Non-pigmented ciliary epithelial cell (primary cell): ENCODE results near the gene OCRL.
"Not testable (repeated sequence)": the region's sequence is repeated elsewhere in the genome, so short reads cannot be mapped to it uniquely, and the experiment has no call there.

Experiments used
- DNase-seq: peaks from one replicate; pipeline ENCODE4 v3.0.0-alpha.2; 2010; ENCODE audit warnings: low read depth

The OCRL gene

DNA sequence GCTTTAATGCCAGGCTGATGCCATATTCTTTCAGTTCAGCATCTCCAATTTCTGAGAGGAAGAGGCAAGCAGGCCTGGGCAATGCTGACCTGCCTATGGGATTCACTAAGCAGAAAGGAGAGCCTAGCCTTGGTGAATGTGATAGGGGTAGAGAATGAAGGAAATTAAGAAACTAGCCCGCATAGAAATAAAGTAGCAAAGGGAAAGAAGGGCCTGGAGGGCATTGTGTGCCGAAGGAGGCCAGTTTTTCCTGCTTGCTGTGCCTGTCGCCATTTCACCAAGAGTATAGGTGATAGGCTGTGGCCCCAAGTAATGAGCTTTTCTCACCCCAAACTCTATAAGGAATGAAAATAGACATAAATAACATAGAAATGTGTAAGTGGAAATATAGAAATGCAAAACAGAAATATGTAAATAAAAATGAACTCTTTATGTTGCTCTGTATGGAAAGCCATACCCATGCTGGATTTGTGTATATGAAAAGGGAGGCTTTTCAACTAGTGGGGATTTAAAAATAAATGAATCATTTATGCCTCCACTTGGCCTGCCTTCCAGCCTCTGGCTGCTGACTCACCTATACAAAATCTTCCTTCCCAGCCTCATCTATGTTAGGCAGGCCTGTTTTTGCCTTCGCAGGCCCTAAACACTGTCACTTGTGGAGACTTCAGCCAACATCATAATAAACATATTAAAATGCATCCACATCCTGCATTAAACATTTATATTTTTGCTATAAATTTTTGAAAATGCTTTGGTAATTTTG, 5.1 kb upstream of the OCRL start:
- DNase-seq = no peak

DNA sequence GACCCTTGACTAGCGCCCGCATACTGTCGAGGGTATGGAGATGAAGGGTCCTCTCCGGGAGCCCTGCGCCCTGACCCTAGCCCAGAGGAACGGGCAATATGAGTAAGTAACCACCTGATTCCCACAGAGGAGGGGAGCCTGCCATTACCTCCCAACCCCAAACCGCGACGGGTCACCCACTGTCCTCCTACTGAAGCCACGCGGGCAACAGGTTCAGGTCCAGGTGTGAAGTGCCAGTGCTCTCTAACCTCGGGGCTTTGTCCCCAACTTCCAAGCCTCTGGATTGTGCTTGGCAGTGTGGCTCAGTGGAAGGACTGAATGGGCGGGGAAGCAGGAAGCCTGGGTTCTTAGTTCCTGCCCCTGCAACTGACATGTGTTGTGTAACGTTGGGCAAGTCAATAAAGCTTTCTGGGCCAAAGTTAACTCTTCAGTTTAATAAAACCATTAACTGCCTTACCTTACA, 694 bp downstream of the OCRL start:
- no peak for DNase-seq

DNA sequence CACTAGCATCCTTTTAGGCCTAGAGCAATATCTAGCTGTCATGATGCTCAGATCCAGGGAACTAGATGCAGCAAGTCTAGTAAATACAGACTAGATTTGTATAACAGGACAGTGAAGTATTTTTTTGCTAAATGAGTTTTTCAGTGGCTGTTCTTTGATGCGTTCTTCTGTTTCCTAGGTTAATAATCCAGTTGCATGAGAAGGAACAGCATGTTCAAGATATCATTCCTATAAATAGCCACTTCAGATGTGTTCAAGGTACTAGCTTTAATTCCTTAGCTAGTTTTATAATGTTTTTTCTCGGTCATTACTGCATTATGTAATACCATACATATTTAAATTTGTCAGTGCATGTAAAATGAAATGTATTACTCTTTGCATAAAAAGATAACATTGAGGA, 4.7 kb downstream of the OCRL start:
- no peak for DNase-seq

DNA sequence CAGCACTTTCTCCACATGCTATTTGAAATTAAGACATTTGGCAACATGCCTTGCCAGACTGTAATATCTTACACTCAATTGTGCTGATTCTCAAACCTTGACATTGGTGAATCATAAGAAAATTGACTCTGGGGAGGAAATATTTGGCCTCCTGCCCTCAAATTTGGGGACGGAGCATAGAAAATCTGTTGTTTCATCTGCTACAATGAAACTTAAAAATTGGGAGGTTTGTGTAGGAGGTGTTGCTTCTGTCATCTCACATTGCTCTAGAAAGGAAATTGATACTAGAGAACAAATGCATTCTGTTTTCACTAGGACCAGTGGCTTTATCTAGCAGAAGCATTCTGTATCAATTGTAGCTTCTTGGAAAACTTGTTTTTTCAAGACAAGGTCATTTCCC, 5.3 kb downstream of the OCRL start:
- DNase-seq = no peak

DNA sequence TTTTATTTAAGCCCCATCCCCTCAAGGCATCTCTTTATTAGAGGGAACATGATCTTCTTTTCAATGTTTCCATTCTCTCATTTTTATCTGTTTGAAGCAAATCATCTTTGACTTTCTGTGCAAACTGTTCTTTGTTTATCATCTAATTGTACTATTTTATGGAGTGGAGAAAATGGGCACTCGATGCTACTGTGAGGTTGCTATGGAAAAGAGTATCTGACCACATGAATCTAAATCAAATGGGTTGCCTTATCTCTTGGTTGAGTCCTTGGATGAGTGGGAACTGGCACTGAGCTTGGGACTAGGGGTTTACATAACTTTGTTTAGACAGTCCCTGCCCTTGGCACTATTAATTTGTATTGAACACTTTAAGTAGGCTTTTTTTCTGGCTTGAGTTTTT, 9.1 kb downstream of the OCRL start:
- no peak for DNase-seq

DNA sequence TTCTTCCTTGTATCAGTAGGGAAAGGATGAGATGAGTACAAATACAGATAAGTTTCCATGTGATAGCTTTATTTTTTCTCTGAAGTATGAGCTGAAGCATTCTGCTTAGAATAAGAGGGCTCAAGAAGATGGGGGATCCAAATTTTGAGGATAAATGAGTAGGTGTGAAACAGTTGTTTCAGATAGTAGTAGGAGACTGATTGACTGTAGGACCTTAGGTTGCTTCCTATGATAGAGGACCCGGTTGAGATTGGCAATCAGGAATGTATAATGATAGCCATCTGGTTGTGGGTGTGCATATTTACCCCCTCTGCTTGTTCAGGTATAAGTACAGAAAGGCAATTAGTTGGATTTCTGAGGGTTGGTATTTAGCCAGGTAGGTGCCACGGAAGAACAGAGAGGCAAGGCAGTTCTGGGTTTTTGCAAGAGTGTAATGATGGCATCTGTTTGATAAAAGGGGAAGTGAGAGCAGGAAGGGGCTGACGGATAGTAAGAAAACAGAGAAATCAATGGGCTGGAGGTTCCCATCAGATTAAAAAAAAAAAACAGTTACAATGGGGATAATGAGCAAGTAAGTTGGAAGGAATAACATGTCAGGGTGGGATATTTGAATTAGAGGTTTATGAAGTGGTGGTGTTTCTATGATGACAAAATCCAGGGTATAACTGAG, 13.7 kb downstream of the OCRL start:
- no peak for DNase-seq

DNA sequence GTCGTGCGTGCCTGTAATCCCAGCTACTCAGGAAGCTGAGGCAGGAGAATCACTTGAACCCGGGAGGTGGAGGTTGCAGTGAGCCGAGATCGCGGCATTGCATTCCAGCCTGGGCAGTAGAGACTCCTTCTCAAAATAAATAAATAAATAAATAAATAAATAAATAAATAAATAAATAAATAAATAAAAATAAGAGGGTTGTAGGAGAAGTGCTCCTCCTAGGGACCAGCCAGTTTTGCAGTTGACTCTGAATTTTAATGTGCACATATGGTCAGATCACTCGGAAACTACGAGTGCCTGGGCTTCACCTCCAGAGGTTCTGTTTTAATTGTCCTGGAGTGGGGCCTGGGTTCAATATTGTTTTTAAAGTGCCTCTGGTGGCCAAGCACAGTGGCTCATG, 14.8 kb downstream of the OCRL start:
- DNase-seq = not testable (repeated sequence)

DNA sequence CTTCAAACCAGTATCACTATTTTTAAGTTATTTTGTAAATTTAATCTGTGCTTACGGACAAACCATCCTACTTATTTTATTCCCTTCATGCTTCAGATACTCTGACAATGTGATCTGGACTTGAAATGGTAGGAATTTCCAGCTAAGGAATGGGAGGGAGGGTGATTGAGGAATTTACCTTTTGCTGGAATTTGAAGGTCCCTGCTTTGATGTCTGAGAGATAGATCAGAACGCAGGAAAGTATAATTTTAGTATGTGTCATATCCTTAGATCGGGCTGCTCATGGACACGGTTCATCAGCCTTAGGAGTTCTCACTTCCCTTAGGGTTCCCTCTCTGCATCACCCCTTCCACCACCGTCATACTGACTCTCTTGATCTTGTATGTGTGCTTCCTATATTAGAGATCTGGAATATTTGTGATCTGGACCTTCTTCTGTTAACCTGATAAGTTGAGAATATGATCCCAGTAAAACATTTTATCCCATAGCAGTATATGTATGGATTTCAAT, 16.8 kb downstream of the OCRL start:
- DNase-seq = no peak

DNA sequence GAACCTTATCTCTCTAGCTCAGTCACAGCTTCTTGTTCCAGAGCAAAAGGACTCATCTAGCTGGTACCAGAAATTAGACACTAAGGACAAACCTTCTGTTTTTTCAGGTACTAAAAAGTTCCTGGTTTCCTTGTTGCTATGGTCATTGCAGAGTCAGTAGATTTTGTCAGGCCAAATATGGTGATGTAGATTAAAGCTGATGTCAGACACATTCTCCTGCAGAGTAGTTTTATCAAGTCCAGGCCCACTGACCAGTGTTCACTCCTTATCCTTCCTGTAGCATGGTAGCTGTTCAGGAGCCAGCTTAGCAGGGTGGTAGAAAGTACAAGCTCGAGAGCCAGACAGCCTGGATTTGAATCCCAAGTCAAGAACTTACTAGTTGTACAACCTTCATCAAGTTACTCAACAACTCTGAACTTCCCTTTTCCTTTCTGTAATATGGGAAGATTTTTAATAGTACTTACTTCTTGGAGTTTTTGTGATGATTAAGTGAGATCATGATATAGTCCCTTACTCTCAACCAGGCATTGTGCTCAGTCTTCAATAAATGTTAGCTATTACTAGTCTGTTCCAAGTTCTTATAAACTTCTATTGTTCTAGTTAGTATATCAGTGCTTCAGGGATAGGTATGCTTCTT, 17.9 kb downstream of the OCRL start:
- DNase-seq = no peak

DNA sequence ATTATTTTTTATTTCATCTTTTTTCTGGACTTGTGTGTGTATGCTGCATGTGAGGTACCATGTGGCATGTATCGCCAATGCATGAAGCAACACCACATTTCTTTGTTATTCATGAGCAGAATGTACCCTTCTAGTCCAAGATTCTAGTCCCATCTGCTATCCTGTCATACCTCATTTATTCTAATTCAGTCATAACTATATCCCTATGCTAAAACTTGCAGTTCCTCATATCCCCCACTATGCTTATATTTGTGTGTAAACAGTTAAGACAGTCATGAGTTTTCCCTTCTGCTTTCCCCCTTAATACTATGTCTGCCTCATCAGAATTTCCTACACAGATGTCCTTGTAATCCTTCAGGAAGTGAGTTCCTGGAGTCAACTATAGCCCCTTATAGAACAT, 19.7 kb downstream of the OCRL start:
- no peak for DNase-seq

DNA sequence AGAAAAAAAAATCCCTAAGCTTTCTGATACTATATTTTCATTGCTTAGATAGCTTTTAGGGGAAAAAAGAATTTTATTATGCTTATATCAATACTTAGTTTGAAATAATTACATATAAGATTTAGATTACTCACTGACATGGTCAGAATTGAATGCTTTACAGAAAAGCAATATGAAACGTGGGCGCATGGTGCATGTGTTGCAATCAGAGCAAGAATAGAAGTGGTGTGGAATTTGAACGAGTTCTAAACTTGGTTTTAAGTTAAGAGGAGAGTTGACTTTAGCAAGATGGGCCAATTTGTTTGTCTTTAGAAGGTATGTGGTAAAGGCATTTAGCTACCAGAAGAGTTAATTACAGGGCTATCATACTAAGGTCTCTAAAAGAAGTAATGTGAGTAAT, 21.4 kb downstream of the OCRL start:
- no peak for DNase-seq

DNA sequence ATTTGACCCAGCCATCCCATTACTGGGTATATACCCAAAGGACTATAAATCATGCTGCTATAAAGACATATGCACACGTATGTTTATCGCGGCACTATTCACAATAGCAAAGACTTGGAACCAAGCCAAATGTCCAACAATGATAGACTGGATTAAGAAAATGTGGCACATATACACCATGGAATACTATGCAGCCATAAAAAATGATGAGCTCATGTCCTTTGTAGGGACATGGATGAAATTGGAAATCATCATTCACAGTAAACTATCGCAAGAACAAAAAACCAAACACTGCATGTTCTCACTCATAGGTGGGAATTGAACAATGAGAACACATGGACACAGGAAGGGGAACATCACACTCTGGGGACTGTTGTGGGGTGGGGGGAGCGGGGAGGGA, 24.3 kb downstream of the OCRL start:
- DNase-seq = not testable (repeated sequence)

DNA sequence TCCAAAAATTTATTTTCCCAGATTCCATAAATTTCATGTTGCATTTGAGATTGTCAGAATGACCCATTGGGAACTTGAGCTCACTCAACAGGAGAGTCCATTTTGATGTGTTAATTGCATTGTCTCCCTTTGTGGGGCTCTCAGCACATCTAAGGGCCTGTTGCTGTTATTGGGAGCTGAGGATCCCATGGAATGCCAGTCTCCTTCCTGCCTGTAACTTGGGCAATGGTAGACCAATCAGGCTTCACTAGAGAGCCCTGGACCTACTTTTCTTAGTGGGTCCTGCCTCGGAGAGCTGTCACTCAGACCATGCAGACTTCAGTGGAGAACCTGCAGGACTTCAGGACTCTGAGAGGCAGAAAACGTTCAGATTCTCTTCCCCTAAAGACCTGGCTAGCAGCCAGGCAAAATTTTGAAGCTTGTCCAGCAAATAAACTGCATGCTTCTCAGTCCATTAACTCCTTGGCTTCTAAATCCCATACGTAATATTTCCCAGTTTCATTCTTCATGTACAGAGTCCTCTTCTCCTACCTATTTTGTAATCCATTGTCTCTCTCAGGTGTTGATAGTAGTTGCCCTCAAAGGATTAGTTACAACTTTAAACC, 25.1 kb downstream of the OCRL start:
- no peak for DNase-seq

DNA sequence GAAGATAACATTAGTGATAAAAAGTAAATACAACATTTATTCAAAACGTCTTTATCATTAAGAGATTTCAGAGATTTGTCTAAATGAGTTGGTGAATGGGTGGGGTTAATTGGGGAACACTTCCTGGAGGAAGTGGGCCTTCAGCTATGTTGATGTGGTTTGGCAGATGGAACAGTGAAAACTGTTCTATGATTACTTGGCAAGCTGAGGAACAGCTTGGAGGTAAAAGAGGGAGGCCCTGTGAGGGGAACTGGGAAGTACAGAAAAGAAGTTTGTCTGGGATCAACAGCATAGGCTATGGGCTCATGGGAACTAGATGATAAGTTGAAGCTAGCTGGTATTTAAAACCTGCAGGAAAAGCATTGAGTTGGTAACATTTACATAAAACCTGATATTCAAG, 26.0 kb downstream of the OCRL start:
- no peak for DNase-seq

DNA sequence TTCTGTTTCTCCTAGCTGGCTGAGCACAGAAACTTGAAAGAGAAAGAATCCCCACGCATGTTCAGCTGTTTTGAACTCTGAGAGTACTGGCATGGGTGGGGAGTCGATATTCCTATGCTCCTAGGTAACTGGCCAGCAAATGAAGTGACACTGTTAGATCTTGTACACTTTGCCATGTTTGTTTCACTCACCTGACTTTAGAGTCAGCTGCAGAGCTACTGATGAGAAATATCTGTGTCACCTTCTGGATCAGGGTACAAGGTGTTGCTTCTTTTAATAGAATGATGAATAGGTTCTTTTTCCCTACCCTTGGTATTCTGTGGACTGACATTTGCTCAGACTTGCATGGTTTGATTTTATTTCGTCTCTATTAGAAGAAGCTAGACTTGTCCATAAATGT, 28.3 kb downstream of the OCRL start:
- DNase-seq = no peak

DNA sequence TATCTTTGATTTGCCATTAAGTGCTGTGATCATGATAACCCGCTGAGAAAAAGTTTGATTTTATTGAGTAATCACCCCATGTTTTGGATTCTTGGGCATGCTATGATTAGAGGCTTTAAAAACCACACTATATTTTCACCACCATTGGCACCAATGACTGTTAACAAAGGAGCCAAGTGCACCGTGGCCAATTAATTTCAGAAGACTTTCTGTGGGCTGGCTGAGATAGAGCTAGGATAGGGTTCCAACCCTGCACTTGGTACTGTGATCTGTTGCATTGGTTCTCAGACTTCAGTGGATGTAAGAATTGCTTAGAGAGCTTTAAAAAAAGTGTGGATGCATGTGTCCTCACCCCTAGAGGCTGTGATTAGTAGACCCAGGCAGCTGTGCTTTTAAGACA, 32.4 kb downstream of the OCRL start:
- no peak for DNase-seq

DNA sequence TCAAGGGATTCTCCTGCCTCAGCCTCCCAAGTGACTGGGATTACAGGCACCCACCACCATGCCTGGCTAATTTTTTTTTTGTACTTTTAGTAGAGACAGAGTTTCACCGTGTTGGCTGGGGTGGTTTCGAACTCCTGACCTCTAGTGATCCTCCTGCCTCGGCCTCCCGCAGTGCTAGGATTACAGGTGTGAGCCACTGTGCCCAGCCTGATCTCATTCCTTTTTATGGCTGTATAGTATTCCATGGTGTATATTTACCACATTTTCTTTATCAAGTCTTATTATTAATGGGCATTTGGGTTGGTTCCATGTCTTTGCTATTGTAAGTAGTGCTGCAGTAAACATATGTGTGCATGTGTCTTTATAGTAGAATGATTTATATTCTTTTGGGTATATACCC, 33.6 kb downstream of the OCRL start:
- not testable (repeated sequence) for DNase-seq

DNA sequence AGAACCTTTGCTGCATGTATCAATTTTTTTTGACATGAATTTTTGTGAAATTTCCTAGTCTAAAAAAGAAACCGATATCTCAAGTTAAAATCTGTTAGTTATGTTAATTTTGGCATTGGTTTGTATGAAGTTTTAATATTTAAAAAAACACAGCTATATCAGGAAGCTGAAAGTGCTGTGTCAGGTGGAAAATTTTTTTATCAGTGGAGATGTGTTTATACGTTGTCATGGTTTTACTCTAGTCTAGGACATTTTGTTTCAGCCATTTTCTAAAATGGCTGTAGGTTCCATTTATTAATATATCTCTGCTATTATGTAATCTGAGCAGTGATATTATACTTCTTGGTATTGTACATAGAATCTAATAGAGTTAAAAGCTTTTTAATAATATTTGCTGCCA, 34.2 kb downstream of the OCRL start:
- DNase-seq = no peak

DNA sequence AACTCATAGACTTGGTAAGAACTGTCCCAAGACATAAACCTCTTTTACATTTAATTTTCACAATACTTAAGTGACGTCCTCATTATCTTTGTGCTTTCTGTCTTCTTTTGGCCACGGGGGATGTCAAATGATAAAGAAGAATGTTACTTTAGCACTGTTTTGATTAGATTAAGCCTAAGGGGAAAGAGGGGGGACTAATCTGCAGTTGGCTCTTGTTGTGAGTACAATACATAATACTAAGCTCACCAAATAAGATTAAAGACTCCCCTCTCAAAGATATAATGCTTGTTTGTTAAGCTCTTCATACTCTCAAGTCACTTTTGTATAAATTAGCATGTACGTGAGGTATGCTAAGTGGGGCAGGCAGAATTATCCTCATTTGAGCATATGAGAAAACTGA, 36.5 kb downstream of the OCRL start:
- no peak for DNase-seq

DNA sequence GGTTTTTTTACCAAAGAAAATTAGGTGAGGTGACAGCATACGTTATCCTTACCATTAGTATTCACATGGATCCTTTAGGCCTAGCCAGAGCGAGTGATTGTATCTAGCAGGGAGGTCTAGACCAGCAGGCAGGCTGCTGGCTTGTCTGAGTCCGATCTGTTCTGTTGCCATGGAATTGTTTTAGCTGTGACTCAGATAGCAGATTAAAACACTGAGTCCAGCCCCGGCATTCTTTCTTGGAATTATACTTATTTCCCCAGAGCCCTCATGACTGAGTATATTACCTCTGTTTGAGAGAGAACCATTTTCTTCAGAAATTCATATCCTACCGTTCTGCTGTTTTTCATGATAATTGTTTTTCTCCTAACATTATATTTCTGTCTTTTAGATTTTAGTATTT, 37.4 kb downstream of the OCRL start:
- peak; percentile 55 for DNase-seq

DNA sequence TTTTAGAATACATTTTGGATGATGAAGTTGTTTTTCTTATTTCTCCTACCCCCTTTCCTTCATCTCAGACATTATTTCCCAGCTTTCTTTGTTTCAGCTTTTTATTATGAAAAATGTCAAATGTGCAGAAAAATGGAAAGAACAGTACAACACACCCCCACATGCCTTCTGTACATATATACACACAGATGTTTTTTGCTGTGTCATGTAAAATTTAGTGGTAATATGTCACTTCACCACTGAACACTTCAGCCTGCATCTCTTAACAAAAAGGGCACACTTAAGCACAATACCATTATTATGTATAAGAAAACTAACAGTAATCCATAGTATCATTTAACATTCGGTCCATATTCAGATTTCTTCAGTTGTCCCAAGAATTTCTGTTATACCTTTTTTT, 37.8 kb downstream of the OCRL start:
- DNase-seq = no peak

DNA sequence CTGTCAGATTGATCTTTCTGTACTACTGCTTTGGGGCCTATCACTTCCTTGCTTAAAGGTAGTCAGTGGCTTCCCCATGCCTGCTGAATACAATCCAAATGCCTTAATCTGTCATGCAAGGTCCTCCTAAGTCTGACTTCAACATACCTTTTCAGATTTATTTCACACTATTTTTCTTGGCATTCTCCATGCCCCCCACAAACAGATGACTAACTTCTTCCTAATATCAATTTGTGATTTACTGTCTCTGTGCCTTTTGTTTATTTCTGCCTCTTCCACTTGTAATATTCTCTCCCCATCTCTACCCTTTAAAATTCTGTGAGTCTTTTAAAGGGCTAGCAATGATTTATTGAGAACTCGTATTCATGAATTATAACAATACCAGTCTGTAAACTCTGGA, 41.8 kb downstream of the OCRL start:
- DNase-seq = no peak

DNA sequence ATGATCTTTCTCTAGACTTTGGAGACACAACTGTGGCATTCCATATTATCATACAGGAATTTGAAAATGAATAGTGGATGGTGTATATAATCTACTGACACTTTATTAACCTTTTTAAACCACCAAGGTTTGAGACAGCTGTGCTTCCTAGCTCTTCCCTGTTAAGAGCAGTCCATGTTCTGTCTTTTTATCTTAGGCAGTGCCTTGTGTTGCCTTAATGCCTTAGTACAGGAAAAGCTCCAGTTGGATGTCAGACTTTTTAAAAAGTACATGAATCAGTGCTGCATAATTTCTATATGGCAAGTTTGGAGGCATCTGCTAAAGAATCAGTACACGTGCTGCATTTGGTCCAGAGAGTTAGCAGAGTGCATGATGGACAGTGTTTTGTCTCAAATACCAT, 45.1 kb downstream of the OCRL start:
- no peak for DNase-seq
